Keratinocyte (primary cell): ENCODE measurements around the gene EPHA3. TPM values are rescaled to one million over a fixed set of nuclear protein-coding genes. Genes with fewer than 3 reads are reported as not detected.

Experiments used
- DNase-seq: peaks from one replicate; pipeline ENCODE4 v3.0.0-alpha.2; 2011; ENCODE audit warnings: low read depth, missing footprints, low spot score
- FAIRE-seq: peaks from 2 replicates; lab custom pipeline; 2011; peaks lifted over from hg19 to GRCh38; lab: Jason Lieb, UNC
- H2AFZ ChIP-seq: 2 replicates; pipeline ENCODE4 v1.6.0; 2012; ENCODE audit warnings: low read length, control low read depth, inconsistent platforms; ENCODE audit not compliant: control insufficient read depth
- H3K27ac ChIP-seq: 2 replicates; pipeline ENCODE4 v1.5.1; 2011; ENCODE audit warnings: low read length; ENCODE audit not compliant: control insufficient read depth, insufficient read depth
- H3K27me3 ChIP-seq: 3 replicates; pipeline ENCODE4 v1.6.0; 2011; ENCODE audit warnings: low read length; ENCODE audit not compliant: control insufficient read depth, insufficient read depth; ENCODE audit errors: extremely low read depth
- H3K36me3 ChIP-seq, 2 experiments: 2 replicates in 1 of 2; 3 replicates in 1 of 2; pipeline ENCODE4 v1.5.1; 2011; ENCODE audit warnings: low read length in 2 of 2, mild to moderate bottlenecking in 1 of 2; ENCODE audit not compliant: control insufficient read depth in 2 of 2, insufficient read depth in 2 of 2; ENCODE audit errors: extremely low read depth in 1 of 2
- H3K4me1 ChIP-seq: 3 replicates; pipeline ENCODE4 v1.5.1; 2011; ENCODE audit warnings: low read length; ENCODE audit not compliant: control insufficient read depth, insufficient read depth; ENCODE audit errors: extremely low read depth
- H3K4me2 ChIP-seq: 3 replicates; pipeline ENCODE4 v1.6.0; 2011; ENCODE audit warnings: low read depth, low read length; ENCODE audit not compliant: control insufficient read depth, insufficient read depth; ENCODE audit errors: extremely low read depth
- H3K4me3 ChIP-seq, 3 experiments: fragments of 200-600 bp in 1 of 3; sonication (generic) in 1 of 3; 2 replicates in 2 of 3; 3 replicates in 1 of 3; pipeline ENCODE4 v1.5.1; 2011 to 2016; ENCODE audit warnings: low read length in 3 of 3, mild to moderate bottlenecking in 3 of 3, control low read depth in 2 of 3, inconsistent platforms in 1 of 3, low read depth in 1 of 3, mixed read lengths in 1 of 3, mixed run types in 1 of 3, moderate library complexity in 1 of 3; ENCODE audit not compliant: control insufficient read depth in 2 of 3, insufficient read depth in 2 of 3; ENCODE audit errors: extremely low read depth in 1 of 3
- H3K79me2 ChIP-seq: 2 replicates; pipeline ENCODE4 v1.6.0; 2012; ENCODE audit warnings: low read length; ENCODE audit not compliant: control insufficient read depth, insufficient read depth
- H3K9ac ChIP-seq: 3 replicates; pipeline ENCODE4 v1.6.0; 2011; ENCODE audit warnings: low read length; ENCODE audit not compliant: control insufficient read depth, insufficient read depth; ENCODE audit errors: extremely low read depth
- H3K9me1 ChIP-seq: 3 replicates; pipeline ENCODE4 v1.6.0; 2011; ENCODE audit warnings: low read length; ENCODE audit not compliant: control insufficient read depth, insufficient read depth; ENCODE audit errors: extremely low read depth
- H3K9me3 ChIP-seq: 2 replicates; pipeline ENCODE4 v1.5.1; 2012; ENCODE audit warnings: low read depth, low read length; ENCODE audit not compliant: control insufficient read depth
- H4K20me1 ChIP-seq: 3 replicates; pipeline ENCODE4 v1.6.0; 2011; ENCODE audit warnings: low read length; ENCODE audit not compliant: control insufficient read depth, insufficient read depth; ENCODE audit errors: extremely low read depth
- CTCF ChIP-seq, 3 experiments: IDR thresholded peaks in 1 of 3; conservative IDR thresholded peaks in 1 of 3; optimal IDR thresholded peaks in 1 of 3; 2 replicates in 2 of 3; 3 replicates in 1 of 3; pipeline versions ENCODE3 to v1.5.1; 2011; ENCODE audit warnings: low read length in 3 of 3, mild to moderate bottlenecking in 3 of 3, moderate library complexity in 2 of 3, control low read depth in 1 of 3, inconsistent platforms in 1 of 3; ENCODE audit not compliant: insufficient read depth in 2 of 3; ENCODE audit errors: extremely low read depth in 1 of 3
- EZH2 ChIP-seq: IDR thresholded peaks from one replicate; pipeline ENCODE4 v1.6.1; 2012; ENCODE audit warnings: inconsistent platforms, mild to moderate bottlenecking, low read length, moderate library complexity
- dilution Hi-C: fragments of 300-500 bp; cut with MboI; formaldehyde crosslinking; loops from one replicate; pipeline ENCODE4 v1.7.0; 2020; ENCODE audit warnings: low sequenced_read_pairs; ENCODE audit not compliant: extremely low pct_ligation_motif_present
- polyA plus RNA-seq, 5 experiments: library from polyadenylated mRNA; depleted of rRNA in 3 of 5; stranded (reverse) in 3 of 5; stranded (forward) in 1 of 5; unstranded in 1 of 5; fragments of >200 nt; gene quantifications; 1 replicate in 1 of 5; 2 replicates in 3 of 5; 3 replicates in 1 of 5; pipeline versions ENCODE4 v1.2.1 to v1.2.3, GENCODE V29; 2011 to 2012; ENCODE audit warnings: missing spikeins in 2 of 5, low read depth in 1 of 5, low replicate concordance in 1 of 5

Gene EPHA3
- polyA plus RNA-seq, 1 donor (not counting 4 experiments of a cell fraction or from before 2014, with no cell fraction given), result 0.13 TPM

DNA sequence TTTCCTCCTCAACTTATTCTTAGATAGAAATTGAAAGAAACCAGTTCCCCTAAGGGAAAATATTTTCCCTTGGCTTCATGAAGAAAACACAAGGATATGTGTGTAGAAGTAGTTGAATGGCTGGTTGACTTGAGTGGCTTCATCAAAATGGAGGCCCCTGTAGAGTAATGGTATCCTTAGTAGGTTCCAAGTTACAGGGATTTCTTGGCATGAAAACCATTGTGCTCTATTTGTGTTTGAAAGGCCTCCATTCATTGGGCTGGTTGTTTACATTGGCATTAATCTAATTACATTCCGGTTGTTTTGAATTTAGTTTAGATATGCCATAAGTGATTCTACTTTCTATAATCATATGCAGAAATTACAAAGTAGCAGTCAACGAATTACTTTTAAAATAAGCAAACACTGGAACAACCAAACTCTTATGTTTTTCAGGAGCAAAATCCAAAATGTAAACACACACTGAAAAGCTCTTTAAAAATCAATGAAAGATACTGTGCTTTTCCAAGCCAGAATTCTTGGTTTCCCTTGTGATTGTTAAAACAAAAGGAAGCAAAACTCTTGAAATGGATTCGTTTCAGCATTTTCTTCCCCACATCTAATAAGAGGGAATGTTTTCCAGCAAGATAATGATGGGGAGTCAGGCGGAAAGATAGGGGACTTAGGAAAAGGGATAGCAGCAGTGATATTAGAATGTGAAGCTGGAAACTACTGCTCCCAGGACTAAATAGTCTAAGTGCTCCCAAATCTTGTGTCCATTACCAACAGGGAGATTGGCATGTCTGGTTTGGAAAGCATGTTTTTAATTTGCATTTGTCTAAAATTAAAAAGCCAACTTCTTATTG is 77.0 kb downstream of the EPHA3 start:
- Histone ChIP-seq H3K9me3 (no peaks in the 10 kb centered on the region), H4K20me1 (no peaks in the 10 kb centered on the region), H3K4me1 (peaks cover 12% of the 10 kb centered on the region), H3K79me2 (no peaks in the 10 kb centered on the region), H3K9ac (no peak overlapping the region), H3K4me3 (no peak overlapping the region), H3K36me3 (no peaks in the 10 kb centered on the region), H3K27ac (no peak overlapping the region), H2AFZ (no peak overlapping the region), H3K27me3 (no peaks in the 10 kb centered on the region), H3K9me1 (no peaks in the 10 kb centered on the region), H3K4me2 (no peak overlapping the region)
- dilution Hi-C loops, result no loop called here
- no peak for TF ChIP-seq EZH2
- TF ChIP-seq CTCF (optimal IDR thresholded peaks at IDR 0.05 in 1 of 3, IDR thresholded peaks at IDR 0.05 in 1 of 3, conservative IDR thresholded peaks at IDR 0.05 in 1 of 3; ENCODE audit: extremely low read depth in 1 of 3, insufficient read depth in 2 of 3, low read length in 3 of 3), result no peak
- no peak for FAIRE-seq
- no peak for DNase-seq

- FAIRE-seq (no peak), DNase-seq (no peak)
- no peaks in the 10 kb centered on the region for H3K36me3 ChIP-seq
- H3K79me2 ChIP-seq, result no peaks in the 10 kb centered on the region
- no peak overlapping the region for H2AFZ ChIP-seq
- H3K4me2 ChIP-seq, result no peak overlapping the region
- H4K20me1 ChIP-seq, result no peaks in the 10 kb centered on the region
- H3K27ac ChIP-seq, result no peak overlapping the region
- H3K9me3 ChIP-seq, result no peaks in the 10 kb centered on the region
- no peaks in the 10 kb centered on the region for H3K9me1 ChIP-seq
- no peak overlapping the region for H3K4me3 ChIP-seq
- no peaks in the 10 kb centered on the region for H3K4me1 ChIP-seq
- no peak for TF ChIP-seq EZH2
- no peak for TF ChIP-seq CTCF (optimal IDR thresholded peaks at IDR 0.05 in 1 of 3, IDR thresholded peaks at IDR 0.05 in 1 of 3, conservative IDR thresholded peaks at IDR 0.05 in 1 of 3; ENCODE audit: extremely low read depth in 1 of 3, insufficient read depth in 2 of 3, low read length in 3 of 3)
- H3K27me3 ChIP-seq, result no peaks in the 10 kb centered on the region
- no peak overlapping the region for H3K9ac ChIP-seq
- dilution Hi-C loops, result no loop called here
Observed at GRCh38 chr3:89186456-89186855, 79.0 kb downstream of the EPHA3 start.
